Retinal pigment epithelial cell (primary cell): ENCODE results near the gene CPNE4.

Experiments used
- DNase-seq: peaks from one replicate; pipeline ENCODE4 v3.0.0-alpha.2; 2010; ENCODE audit warnings: low read depth
- H3K4me3 ChIP-seq: 2 replicates; pipeline ENCODE4 v1.5.1; 2011; ENCODE audit warnings: mild to moderate bottlenecking, low read length, control low read depth, moderate library complexity
- CTCF ChIP-seq: conservative IDR thresholded peaks from 2 replicates; pipeline ENCODE4 v1.5.1; 2011; ENCODE audit warnings: low read depth, low read length, control low read depth, inconsistent platforms

CPNE4 gene

GRCh38 chr3:132034486-132035464, at the start of gene CPNE4:
CPNE4 (minus strand) TSS chr3:132035014.
- DNase-seq = no peak
- H3K4me3 ChIP-seq = peak within 1 kb of the TSS; percentile 36
- TF ChIP-seq CTCF = peak; percentile 90

- no peak for TF ChIP-seq CTCF
- DNase-seq = no peak
- no peak overlapping the region for H3K4me3 ChIP-seq
Measured at GRCh38 chr3:132083583-132084279, 48.9 kb upstream of the CPNE4 start.

DNA sequence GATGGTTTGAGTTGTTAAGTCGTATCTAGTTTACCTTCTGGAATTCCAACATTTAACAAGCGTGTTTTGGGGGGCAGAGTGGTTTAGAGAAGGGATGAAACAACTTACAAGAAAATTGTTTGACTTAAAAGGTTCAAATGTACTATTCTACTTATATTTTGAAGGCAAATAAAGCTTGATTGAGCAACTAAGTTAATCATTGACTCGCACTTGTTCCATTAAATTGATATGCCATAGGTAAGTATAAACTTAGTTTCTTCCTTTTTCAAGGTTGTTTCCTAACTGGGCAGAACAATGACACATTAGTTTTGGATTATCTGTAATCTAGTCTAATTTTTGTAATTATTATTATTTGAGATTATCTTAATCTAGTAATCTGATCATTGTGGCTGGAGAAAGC, 48.3 kb upstream of the CPNE4 start:
- TF ChIP-seq CTCF = no peak
- H3K4me3 ChIP-seq = no peak overlapping the region
- no peak for DNase-seq

- TF ChIP-seq CTCF = no peak
- no peak overlapping the region for H3K4me3 ChIP-seq
- no peak for DNase-seq
Measured at GRCh38 chr3:132079147-132079546, 44.3 kb upstream of the CPNE4 start.

GRCh38 chr3:132073771-132074170, 39.0 kb upstream of the CPNE4 start:
- TF ChIP-seq CTCF = no peak
- H3K4me3 ChIP-seq = no peak overlapping the region
- DNase-seq = no peak

GRCh38 chr3:132071043-132071442, 36.2 kb upstream of the CPNE4 start:
- no peak overlapping the region for H3K4me3 ChIP-seq
- DNase-seq = no peak
- TF ChIP-seq CTCF = no peak
